ENCODE data around the gene CHST3.

DNA sequence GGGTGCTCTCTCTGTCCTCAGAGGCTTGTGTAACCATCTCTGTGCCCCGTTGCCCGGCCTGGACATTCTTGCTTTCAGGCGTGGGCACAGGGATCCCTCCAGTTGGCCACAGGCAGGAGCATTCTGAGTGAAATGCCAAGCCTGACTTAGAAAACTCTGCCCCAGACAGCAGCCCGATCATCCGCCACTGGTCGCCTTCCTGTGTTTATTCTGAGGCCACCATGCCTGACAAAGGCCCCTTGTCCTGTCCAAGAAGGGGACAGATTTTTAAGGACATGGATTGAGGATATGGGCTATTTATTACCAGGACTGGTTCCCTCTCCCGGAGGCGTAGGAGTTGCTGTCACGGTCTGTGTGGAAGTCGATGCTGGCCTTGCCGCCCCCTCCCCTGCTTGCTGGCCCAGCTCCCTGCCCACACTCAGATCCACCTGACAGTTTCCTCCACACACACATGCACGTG, 69.9 kb downstream of the CHST3 start:
- TF ChIP-seq, protein P1, sequence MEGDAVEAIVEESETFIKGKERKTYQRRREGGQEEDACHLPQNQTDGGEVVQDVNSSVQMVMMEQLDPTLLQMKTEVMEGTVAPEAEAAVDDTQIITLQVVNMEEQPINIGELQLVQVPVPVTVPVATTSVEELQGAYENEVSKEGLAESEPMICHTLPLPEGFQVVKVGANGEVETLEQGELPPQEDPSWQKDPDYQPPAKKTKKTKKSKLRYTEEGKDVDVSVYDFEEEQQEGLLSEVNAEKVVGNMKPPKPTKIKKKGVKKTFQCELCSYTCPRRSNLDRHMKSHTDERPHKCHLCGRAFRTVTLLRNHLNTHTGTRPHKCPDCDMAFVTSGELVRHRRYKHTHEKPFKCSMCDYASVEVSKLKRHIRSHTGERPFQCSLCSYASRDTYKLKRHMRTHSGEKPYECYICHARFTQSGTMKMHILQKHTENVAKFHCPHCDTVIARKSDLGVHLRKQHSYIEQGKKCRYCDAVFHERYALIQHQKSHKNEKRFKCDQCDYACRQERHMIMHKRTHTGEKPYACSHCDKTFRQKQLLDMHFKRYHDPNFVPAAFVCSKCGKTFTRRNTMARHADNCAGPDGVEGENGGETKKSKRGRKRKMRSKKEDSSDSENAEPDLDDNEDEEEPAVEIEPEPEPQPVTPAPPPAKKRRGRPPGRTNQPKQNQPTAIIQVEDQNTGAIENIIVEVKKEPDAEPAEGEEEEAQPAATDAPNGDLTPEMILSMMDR (IDR thresholded peaks at IDR 0.05): no peak
- no peak for TF ChIP-seq POLR2A (IDR thresholded peaks at IDR 0.05)

Measured in heart left ventricle (tissue), 13 donors.